CD14-positive monocyte (primary cell): ENCODE data around the gene ANKRD37. TPM values are rescaled to one million over a fixed set of nuclear protein-coding genes. Genes with fewer than 3 reads are reported as not detected.

Experiments
- DNase-seq, 3 donors: peaks; one replicate each; pipeline ENCODE4 v3.0.0-alpha.2; 2011 to 2022
- H2AFZ ChIP-seq: 2 replicates; pipeline ENCODE4 v1.6.0; 2012; ENCODE audit warnings: mild to moderate bottlenecking, low read depth, low read length, inconsistent platforms; ENCODE audit not compliant: insufficient read depth, poor library complexity, severe bottlenecking
- H3K27ac ChIP-seq, 2 donors: 1 replicate in 1 of 2; 2 replicates in 1 of 2; pipeline ENCODE4 v1.5.1; 2012 to 2013; ENCODE audit warnings: low read length in 2 of 2, control low read depth in 1 of 2, inconsistent platforms in 1 of 2, low read depth in 1 of 2, mild to moderate bottlenecking in 1 of 2
- H3K27me3 ChIP-seq, 2 donors: one replicate each; pipeline versions ENCODE4 v1.6.0 to v1.6.1; 2011 to 2013; ENCODE audit warnings: low read length in 2 of 2; ENCODE audit not compliant: control insufficient read depth in 2 of 2, insufficient read depth in 2 of 2
- H3K36me3 ChIP-seq, 2 donors: replicated peaks in 1 of 2; 1 replicate in 1 of 2; 2 replicates in 1 of 2; pipeline versions ENCODE4 v1.5.1 to v1.6.1; 2012 to 2013; ENCODE audit warnings: low read length in 2 of 2, control low read depth in 1 of 2, inconsistent platforms in 1 of 2, mild to moderate bottlenecking in 1 of 2; ENCODE audit not compliant: insufficient read depth in 2 of 2, control insufficient read depth in 1 of 2
- H3K4me1 ChIP-seq, 2 donors: 1 replicate in 1 of 2; 2 replicates in 1 of 2; pipeline versions ENCODE4 v1.5.1 to v1.6.1; 2012 to 2013; ENCODE audit warnings: low read length in 2 of 2, control low read depth in 1 of 2, inconsistent platforms in 1 of 2, mild to moderate bottlenecking in 1 of 2, moderate library complexity in 1 of 2; ENCODE audit not compliant: insufficient read depth in 2 of 2, control insufficient read depth in 1 of 2
- H3K4me2 ChIP-seq: replicated peaks from 2 replicates; pipeline ENCODE3; 2012; ENCODE audit warnings: low read length, moderate library complexity, mild to moderate bottlenecking; ENCODE audit not compliant: poor library complexity, severe bottlenecking; ENCODE audit errors: extremely low read depth
- H3K4me3 ChIP-seq, 3 experiments: fragments of 200-600 bp in 1 of 3; sonication (generic) in 1 of 3; replicated peaks in 1 of 3; 1 replicate in 2 of 3; 2 replicates in 1 of 3; pipeline ENCODE4 v1.5.1; 2011 to 2013; ENCODE audit warnings: low read length in 3 of 3, mild to moderate bottlenecking in 3 of 3, control low read depth in 2 of 3, low read depth in 2 of 3, inconsistent platforms in 1 of 3, moderate library complexity in 1 of 3
- H3K79me2 ChIP-seq: 2 replicates; pipeline ENCODE4 v1.6.0; 2012; ENCODE audit warnings: mild to moderate bottlenecking, control low read depth, inconsistent platforms, low read length, moderate library complexity; ENCODE audit not compliant: insufficient read depth
- H3K9ac ChIP-seq: 2 replicates; pipeline ENCODE4 v1.6.0; 2017; ENCODE audit warnings: low read length, mild to moderate bottlenecking; ENCODE audit not compliant: insufficient read depth, poor library complexity, severe bottlenecking
- H3K9me3 ChIP-seq, 2 donors: replicated peaks in 1 of 2; 1 replicate in 1 of 2; 2 replicates in 1 of 2; pipeline versions ENCODE4 v1.5.1 to v1.6.1; 2012 to 2013; ENCODE audit warnings: low read length in 2 of 2, control low read depth in 1 of 2; ENCODE audit not compliant: control insufficient read depth in 1 of 2, insufficient read depth in 1 of 2
- H4K20me1 ChIP-seq: 2 replicates; pipeline ENCODE4 v1.6.0; 2012; ENCODE audit warnings: mild to moderate bottlenecking, low read length, control low read depth, moderate library complexity; ENCODE audit not compliant: insufficient read depth
- H3K27ac Mint-ChIP-seq, 7 donors: one replicate each; pipeline ENCODE4 v1.8.0; 2020; ENCODE audit warnings: mild to moderate bottlenecking in 7 of 7, mixed read lengths in 7 of 7, moderate library complexity in 6 of 7, inconsistent platforms in 2 of 7
- H3K27me3 Mint-ChIP-seq, 3 donors: one replicate each; pipeline ENCODE4 v1.8.0; 2021 to 2022; ENCODE audit warnings: low read depth in 3 of 3, mild to moderate bottlenecking in 3 of 3, mixed read lengths in 3 of 3, moderate library complexity in 3 of 3, inconsistent platforms in 1 of 3
- H3K36me3 Mint-ChIP-seq, 2 donors: one replicate each; pipeline ENCODE4 v1.8.0; 2020; ENCODE audit warnings: mixed read lengths in 2 of 2, inconsistent platforms in 1 of 2, mild to moderate bottlenecking in 1 of 2
- H3K4me1 Mint-ChIP-seq: one replicate; pipeline ENCODE4 v1.8.0; 2020; ENCODE audit warnings: mild to moderate bottlenecking, mixed read lengths
- H3K4me3 Mint-ChIP-seq, 2 donors: one replicate each; pipeline ENCODE4 v1.8.0; 2020; ENCODE audit warnings: mild to moderate bottlenecking in 2 of 2, mixed read lengths in 2 of 2, moderate library complexity in 1 of 2
- H3K9me3 Mint-ChIP-seq, 7 donors: one replicate each; pipeline ENCODE4 v1.8.0; 2020 to 2022; ENCODE audit warnings: mixed read lengths in 7 of 7, mild to moderate bottlenecking in 6 of 7, moderate library complexity in 6 of 7, inconsistent platforms in 2 of 7
- WGBS: methylation state at CpG from one replicate; pipeline ENCODE4 v1.1.5; 2013; ENCODE audit warnings: missing lambda C conversion rate; ENCODE audit not compliant: insufficient coverage; 5-methylcytosine and 5-hydroxymethylcytosine counted together
- intact Hi-C, 2 donors: fragments of 100-400 bp; cut with micrococcal nuclease; formaldehyde crosslinking; loops; one replicate each; pipeline versions ENCODE4 v1.15.0 to v1.15.1; 2023
- polyA plus RNA-seq, 3 donors: library from polyadenylated mRNA; depleted of rRNA in 1 of 3; unstranded in 2 of 3; stranded (reverse) in 1 of 3; fragments of 300-500 nt in 2 of 3; fragments of >200 nt in 1 of 3; fragmentation: Illumina TruSeq in 2 of 3; gene quantifications; 1 replicate in 2 of 3; 2 replicates in 1 of 3; pipeline ENCODE4 v1.2.3, GENCODE V29; 2012 to 2021
- TF ChIP-seq, protein P1 (sequence below): fragments of 200-600 bp; IDR thresholded peaks from one replicate; pipeline ENCODE4 v1.8.0; 2022; ENCODE audit warnings: antibody characterized with exemption, mild to moderate bottlenecking

ANKRD37 gene
- polyA plus RNA-seq, 3 donors: 4.2 to 6.5 (median 5.4) TPM

DNA sequence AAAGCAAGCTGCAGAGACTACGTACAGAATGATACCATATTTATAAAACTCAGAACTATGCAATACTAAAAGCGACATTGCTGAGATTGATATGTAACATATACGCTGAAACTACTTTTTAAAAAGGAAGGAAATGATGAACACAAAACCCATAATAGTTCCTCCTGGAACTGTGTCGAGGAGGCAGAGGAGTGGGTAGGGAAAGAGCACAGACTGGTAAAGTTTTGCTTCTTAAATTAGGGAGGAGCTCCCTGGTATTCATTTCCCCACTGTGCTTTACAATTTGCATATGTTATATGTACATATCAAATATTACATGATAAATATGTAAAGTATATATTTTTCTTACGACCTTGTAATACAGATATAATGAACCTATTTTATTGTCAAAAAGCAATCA, 15.2 kb downstream of the ANKRD37 start:
- H3K27ac ChIP-seq: peak overlapping the region in 1 of 2 donors; percentile 59
- peak overlapping the region in 1 of 2 donors; percentile 42 for H3K4me3 Mint-ChIP-seq
- H3K9me3 ChIP-seq: no peaks in the 10 kb centered on the region
- peak overlapping the region in 1 of 3 experiments; percentile 17 for H3K4me3 ChIP-seq
- peak overlapping the region in 4 of 7 donors; percentile 6 to 73 (median 33) for H3K27ac Mint-ChIP-seq
- peaks cover 13% of the 10 kb centered on the region for H3K4me1 Mint-ChIP-seq
- no peak overlapping the region for H2AFZ ChIP-seq
- no peak overlapping the region for H3K9ac ChIP-seq
- H3K79me2 ChIP-seq: no peaks in the 10 kb centered on the region
- peak overlapping the region; percentile 13 for H3K4me2 ChIP-seq
- WGBS: no CpG with 5 or more reads among the region's 5 CpGs
- intact Hi-C loops: no loop called here
- H3K9me3 Mint-ChIP-seq: peaks cover 0 to 3% (median 1%) of the 10 kb centered on the region in 7 donors
- H3K4me1 ChIP-seq: peaks cover 0 to 13% of the 10 kb centered on the region in 2 donors
- peaks cover 33 to 45% of the 10 kb centered on the region in 2 donors for H3K36me3 Mint-ChIP-seq
- no peaks in the 10 kb centered on the region for H4K20me1 ChIP-seq
- TF ChIP-seq, protein P1, sequence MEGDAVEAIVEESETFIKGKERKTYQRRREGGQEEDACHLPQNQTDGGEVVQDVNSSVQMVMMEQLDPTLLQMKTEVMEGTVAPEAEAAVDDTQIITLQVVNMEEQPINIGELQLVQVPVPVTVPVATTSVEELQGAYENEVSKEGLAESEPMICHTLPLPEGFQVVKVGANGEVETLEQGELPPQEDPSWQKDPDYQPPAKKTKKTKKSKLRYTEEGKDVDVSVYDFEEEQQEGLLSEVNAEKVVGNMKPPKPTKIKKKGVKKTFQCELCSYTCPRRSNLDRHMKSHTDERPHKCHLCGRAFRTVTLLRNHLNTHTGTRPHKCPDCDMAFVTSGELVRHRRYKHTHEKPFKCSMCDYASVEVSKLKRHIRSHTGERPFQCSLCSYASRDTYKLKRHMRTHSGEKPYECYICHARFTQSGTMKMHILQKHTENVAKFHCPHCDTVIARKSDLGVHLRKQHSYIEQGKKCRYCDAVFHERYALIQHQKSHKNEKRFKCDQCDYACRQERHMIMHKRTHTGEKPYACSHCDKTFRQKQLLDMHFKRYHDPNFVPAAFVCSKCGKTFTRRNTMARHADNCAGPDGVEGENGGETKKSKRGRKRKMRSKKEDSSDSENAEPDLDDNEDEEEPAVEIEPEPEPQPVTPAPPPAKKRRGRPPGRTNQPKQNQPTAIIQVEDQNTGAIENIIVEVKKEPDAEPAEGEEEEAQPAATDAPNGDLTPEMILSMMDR: no peak
- H3K36me3 ChIP-seq: peaks cover 24 to 59% of the 10 kb centered on the region in 2 donors
- DNase-seq: no peak
- no peaks in the 10 kb centered on the region for H3K27me3 ChIP-seq
- H3K27me3 Mint-ChIP-seq: no peaks in the 10 kb centered on the region

DNA sequence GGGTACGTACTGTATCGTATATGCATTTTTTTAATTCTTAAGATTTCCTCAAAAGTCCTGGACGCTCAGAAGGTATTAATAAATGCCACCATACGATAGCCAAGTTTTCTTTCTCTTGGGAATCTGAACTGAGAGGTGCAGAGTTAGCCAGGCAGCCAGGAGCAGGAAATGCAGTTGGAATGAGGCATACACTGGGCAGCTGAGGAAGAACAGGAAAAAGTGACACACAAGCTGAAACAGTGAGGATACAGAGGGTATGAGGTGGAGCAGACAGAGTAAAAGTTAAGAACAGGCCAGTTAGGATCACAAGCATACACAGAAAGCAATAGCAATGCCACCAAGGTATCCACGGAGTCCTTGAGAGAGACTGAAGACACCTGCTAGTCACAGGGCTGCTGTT, 15.8 kb downstream of the ANKRD37 start:
- Histone ChIP-seq H3K4me1 (peaks cover 0 to 13% of the 10 kb centered on the region in 2 donors), H4K20me1 (no peaks in the 10 kb centered on the region), H3K4me2 (no peak overlapping the region), H3K4me3 (no peak overlapping the region), H3K9me3 (no peaks in the 10 kb centered on the region), H3K27me3 (no peaks in the 10 kb centered on the region), H3K27ac (peak overlapping the region in 1 of 2 donors; percentile 11), H3K36me3 (peaks cover 28 to 64% of the 10 kb centered on the region in 2 donors), H3K79me2 (no peaks in the 10 kb centered on the region), H3K9ac (no peak overlapping the region), H2AFZ (no peak overlapping the region)
- no peaks in the 10 kb centered on the region for H3K27me3 Mint-ChIP-seq
- TF ChIP-seq, protein P1: no peak
- H3K27ac Mint-ChIP-seq: peak overlapping the region in 1 of 7 donors; percentile 1
- intact Hi-C loops: no loop called here
- H3K4me3 Mint-ChIP-seq: no peak overlapping the region
- H3K4me1 Mint-ChIP-seq: peaks cover 13% of the 10 kb centered on the region
- H3K36me3 Mint-ChIP-seq: peaks cover 37 to 48% of the 10 kb centered on the region in 2 donors
- DNase-seq: no peak
- peaks cover 0 to 3% (median 1%) of the 10 kb centered on the region in 7 donors for H3K9me3 Mint-ChIP-seq
- 97% methylated on average over 3 of the region's 5 CpGs for WGBS
